NCI-H1694 (cell line): ENCODE measurements around the gene VTI1A.

Source experiments
- DNase-seq: peaks from one replicate; lab custom pipeline; 2025; lab: John Stamatoyannopoulos, UW

VTI1A gene

DNA sequence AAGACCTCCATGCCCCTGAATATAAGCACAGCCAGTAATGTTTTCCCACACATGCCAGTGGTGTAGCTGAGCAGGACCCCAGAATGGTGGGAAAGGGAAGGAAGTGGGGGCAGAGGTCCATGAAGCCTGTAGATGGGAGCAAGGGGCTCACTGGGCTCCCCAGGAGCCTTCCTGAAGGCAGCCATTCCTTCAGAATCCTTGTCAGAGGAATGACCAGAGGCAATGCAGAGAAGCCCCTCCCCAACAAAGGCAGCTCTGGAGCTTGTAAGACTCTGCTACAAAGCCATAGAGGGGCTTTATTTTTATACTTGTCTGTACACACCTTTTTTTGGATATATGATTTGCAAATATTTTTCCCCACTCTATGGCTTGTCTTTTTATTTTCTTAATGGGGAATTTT is 338.1 kb downstream of the VTI1A start:
- DNase-seq = no peak

DNA sequence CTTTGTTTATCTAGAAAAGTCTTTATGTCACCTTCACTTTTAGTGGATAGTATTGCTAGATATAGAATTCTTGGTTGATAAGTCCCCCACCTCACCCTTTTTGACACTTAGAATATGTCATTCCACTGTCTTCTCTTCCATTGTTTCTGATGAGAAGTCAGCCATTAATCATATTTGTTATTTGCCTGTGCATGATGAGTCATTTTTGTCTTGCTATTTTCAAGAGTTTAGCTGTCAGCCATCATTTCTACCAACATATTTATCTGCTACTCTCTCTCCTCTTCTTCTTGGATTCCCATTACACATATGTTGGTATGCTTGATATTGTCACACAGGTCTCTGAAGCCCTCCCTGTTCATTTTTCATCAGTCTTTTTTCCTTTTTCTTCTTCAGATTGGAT is 342.2 kb downstream of the VTI1A start:
- no peak for DNase-seq

DNA sequence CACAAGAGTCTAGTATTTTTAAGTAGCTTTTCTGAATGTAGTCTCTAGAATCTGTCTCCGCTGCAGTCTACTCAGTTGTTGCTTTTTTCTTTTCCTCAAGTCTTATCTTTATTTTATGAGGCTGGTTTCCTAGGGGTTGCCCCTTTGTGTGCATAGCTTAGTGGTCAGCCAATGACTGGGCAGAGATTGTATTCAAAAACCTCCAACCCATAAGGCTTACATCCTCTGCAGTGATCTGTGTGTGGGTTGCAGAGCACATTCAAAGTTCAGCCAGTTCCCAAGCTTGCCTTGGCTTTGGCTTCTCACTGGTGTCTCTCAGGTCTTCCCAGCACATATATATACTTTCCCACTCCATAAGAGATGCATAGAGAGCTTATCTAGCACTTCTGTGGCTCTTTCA is 343.0 kb downstream of the VTI1A start:
- no peak for DNase-seq

DNA sequence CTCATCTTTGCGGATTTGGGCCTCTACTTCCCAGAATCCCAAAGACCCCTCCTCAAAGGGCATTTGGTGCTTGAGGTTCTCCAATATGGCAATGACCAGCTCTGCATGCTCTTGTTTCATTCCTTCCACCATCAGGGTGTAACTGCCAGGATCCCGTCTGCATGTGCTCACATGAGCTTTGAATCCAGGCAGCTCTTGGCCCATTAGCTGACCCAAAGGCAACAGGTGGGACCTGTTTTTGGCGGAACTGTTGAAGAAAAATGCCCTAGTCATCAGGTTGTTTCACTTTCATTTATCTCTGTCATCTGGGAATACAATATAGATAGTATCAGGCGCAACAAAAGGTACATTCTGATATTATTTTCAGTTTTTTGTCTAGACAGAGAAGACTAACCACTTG is 343.9 kb downstream of the VTI1A start:
- no peak for DNase-seq

DNA sequence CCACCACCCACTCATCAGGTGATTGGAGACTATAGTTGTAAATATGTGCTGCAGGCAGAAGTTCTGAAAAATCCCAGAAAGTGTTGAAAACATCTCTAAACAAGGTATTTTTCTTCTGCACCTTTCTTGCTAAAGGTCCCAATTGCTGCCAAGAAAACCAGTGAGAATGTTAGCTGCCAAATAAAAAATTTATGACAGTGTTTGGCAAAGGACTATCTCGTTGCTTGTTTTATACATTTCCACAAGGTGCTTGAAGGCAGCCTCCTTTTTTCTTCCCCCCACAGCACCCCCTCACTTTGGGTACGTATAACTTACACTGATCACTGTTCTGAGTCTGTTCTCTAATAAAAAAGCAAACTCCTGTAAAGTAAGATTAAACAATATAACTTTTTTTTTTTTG is 344.4 kb downstream of the VTI1A start:
- DNase-seq = no peak

DNA sequence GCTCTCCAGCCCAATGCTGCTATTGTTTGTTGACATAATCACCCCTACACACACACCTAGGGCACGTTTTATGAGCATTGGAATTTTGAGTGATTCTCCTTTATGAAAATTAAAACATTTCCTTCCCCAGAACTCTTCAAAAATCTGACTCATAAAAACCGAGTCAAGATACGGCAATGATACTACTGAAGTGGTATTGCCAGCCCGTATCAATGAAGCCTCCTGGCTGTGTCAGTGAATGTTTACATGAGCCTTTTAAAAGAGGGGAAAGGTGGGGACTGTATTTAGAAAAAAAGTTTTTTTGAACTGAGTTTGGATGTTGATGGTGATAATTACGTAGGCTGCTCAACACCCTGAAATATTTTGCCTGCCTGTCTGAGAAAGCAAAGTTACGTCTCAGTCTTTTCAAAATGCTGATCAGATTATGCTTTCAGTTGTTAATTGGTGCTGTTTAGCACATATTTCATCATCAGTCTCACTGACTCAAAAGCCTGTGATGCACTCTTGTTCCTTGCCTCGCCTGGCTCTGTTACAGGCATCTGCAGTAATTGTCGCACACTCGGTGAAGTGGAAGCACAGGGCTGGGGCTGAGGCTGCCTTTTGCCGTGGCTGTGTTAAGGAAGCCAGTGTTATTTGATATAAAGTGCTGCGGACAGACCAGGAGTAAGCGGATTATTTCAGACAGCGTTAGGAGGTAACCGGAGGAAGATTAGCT is 345.6 kb downstream of the VTI1A start:
- DNase-seq = no peak

DNA sequence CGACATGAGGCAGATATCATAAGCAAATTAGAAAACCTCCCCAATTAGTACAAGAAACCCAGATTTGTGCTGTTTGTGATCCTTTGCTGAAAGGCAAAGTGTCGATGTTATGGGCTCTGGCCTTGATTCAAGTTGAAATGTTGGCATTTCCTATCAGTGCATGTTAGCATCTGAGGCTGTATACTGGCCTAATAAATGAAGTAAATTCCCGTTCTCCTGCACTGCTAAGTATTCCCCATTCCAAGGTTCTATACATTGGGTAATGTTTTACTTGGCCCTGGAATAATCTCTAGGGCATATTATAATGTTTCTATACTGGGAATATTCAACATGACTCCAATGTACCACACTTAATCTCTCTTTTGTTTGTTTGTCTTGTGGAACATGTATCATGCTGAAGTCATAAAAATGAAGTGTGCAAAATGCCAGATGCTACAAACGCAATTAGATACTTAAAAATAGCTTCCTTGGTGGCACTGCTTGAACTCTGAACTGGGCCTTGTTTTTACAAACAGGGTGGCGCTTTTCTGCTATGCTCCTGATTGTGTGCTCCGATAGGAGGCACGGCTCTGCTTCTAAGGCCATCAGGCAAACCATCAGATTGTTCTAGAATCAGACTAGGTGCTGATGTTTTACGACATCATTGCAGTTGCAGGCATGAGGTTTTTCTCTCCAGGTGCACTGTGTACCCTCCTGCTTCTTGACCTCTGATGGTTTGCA is 346.3 kb downstream of the VTI1A start:
- no peak for DNase-seq

DNA sequence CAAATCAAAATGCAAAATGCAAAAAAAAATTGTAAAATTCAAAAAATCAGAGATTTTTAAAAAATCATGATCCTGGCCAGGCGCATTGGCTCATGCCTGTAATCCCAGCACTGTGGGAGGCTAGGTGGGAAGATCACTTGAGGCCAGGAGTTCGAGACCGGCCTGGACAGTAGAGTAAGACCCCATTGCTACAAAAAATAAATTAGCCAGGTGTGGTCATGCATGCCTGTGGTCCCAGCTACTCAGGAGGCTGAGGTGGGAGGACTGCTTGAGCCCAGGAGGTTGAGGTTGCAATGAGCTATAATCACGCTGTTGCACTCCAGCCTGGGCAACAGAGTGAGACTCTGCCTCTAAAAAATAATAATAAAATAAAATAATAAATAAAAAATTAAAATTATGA is 347.2 kb downstream of the VTI1A start:
- DNase-seq = no peak

DNA sequence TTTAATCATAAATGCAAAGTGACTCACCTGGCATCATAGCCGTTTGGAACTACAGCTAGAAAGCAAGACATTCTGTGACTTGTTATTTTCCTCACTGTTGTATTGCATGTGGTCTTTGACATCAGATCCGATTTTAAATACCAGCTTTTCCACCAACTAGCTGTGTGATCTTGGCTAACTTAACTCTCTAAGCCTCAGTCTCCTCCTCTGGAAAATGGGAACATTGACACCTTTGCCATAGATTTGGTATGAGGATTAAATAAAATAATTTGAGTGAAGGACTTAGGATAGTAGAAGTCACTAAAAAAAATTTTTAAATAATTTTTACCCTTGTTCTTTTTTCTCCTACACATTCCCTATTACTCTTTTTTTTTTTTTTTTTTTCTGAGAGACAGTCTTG is 348.1 kb downstream of the VTI1A start:
- DNase-seq = no peak

DNA sequence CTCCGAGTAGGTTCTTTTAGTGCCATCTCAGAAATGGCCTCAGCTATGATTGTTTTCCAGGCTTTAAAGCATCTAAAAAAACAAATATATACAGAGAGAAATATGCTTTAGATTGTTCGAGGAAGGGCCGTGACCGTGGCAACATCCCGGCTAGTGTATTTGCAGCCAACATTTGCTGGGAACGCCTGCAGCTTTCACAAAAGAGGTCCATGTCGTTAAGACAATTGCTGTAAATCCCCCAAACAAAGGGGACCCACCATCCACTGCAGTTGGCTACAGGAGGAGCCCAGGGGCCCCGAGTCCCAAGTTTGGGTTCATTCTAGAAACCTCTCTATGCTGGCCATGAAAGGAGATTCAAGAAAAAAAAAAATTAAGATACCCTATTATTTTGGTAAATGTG is 350.2 kb downstream of the VTI1A start:
- no peak for DNase-seq

DNA sequence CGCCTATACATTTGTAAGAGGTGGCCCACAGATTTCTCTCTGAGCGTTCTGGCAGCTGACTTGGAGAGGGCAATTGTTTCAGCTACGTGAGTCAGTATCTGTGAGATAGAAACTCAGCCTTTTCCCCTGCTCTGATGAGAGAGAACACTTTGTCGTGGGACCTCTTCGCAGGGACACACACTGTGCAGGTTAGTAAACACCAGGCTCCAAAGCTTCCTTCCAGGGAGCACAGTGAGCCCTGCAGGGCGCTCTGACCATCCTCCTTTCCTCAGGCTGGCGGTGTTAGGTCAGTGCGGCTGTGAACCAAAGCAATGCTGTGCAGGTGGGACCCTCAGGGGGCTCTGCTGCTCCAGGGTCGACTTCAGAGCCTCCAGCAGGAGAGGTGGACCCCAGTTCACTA is 350.8 kb downstream of the VTI1A start:
- no peak for DNase-seq

DNA sequence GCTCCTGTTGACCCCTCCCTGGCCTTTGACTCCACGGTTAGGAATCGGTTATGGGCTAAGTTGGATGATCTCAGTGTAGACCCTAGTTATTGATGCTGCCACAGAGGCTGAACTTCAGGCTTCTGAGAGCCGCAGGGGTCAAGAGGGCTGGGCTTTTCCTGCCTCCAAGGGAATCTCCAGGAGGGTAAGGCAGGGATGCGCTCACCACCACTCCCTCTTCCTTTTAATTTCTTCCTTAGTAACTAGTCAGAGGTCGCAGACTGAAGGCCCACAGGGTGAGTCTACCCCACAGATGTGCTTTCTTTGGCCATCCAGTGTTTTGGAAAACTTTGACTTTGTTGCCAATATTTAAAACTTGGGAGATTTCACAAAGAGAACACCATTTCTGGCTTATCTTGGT is 352.0 kb downstream of the VTI1A start:
- no peak for DNase-seq

DNA sequence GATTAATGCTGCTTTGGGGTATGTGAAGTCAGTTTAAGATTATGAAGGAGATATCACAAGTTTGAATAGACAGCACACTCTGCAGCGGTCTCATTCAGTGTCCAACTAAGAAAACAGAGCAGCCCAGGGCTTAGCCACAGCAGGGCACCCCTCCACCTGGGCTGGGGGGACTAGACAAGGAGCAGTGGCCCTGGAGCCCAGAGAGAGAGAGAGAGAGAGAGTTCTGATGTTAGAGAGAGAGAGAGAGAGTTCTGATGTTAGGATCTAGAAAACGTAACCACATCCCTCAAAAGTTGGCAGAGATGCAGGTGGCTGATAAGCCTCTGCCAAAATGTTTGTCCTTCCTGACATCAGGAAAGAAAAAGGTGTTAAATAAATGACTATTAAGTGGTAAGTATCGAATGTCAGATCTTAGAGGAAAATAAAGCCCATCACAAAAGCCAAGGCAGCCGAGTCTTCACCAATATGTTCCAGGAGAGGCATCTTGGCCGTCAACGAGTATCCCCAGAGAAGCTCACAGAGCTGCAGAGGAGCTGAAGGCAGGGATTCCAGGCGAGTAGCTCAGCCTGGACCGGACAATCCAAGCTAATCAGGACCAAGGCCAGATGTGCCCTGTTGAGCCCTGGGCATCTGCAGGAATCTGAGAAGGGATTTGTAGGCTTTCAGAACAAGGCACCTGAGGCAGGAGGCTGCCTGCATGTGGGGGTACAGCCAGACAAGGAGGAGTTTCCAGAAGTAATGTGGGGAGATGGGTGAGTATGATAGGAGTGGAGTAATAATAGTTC is 352.9 kb downstream of the VTI1A start:
- no peak for DNase-seq

DNA sequence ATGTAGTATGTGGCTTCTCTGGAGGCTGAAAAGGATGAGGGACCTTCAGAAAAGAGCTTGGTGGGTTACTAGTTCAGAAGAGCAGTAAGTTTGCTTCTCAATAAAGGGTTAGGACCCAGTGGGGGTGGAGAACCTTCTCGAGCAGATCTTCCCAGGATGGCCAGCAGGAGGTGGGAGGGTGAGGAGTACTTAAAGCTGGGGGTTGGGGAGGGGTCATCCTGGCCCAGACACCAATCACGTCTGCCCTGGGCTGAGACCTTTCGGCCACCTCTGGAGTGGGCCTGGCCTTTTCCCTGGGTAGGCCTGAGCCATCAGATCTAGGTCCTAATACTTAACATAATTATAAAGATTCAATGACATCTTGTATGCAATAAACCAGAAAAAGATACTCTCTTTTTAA is 354.0 kb downstream of the VTI1A start:
- no peak for DNase-seq

DNA sequence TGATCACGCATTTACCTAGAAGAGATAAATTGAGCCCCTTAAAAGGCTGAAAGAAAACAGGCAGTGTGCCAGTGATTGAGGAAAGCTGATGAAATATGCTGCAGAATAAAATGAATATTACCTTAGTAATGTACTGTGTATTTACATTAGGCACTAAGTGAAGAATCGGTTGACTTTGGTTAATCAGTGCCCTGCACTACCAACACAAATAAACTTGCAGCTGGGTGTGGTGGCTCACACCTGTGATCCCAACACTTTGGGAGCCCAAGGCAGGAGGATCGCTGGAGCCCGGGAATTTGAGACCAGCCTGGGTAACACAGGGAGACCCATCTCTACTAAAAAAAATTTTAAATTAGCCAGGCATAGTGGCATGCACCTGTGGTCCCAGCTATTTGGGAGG is 354.7 kb downstream of the VTI1A start:
- no peak for DNase-seq

DNA sequence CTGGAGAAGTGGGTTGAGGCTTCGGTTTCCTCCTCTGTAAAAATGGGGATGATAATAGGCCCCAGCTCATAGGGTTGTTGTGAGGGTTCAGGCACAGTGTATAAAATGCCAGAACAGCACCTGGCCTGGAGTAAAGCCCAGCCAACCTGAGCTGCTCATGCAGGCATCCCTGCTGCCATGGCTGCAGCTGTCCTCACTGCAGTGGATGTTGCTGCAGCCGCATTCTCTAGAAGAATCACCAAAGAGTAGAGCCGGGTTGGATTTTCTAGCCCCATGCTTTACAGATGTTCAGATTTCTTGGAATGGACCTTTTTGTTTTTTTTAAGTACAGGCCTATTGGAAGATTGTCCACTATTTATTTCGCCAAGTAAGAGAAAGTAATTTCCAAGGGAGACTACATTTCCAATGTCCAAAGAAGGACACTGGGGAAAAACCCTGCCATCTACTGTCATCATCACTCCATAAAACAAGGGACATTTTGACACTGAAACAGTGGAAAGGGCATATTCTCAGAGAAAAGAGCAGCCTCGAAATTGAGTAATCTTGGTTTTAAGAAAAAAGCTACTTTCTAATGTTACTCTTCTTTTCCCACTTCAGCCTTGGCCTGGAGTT is 355.5 kb downstream of the VTI1A start:
- no peak for DNase-seq

DNA sequence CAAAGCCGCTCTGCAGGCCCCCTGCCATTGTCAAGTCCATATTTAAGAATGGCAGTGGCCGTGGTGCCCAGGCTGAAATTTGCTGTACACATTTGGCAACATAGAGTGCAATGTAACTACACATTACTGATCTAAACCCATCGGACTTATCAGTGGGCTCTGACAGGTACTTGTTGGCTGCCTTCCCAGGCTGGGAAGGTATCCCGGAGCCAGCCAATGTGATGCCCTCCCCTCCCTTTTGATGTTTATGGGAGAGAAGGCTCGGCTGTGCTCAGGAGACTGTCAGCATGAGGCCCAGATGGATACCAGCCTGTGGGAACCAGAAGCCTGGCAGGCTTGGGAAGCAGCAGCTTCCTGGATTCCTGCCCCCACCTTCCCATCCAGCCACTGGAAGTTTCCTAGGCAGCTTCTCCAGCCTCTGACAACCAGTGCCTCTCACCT is 357.0 kb downstream of the VTI1A start:
- DNase-seq = peak; percentile 9

DNA sequence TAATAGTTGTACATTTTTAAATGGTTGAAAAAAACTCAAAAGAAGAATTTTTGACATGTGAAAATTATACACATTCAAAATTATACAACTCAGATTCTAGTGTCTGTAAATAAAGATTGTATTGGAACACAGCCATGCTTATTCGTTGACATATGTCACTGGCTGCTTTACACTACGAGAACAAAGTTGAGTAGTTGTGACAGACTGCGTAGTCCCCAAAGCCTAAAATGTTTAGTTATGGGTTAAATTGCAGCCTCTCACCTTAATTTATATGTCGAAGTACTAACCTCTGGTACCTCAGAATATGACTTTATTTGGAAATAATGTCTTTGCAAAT is 358.2 kb downstream of the VTI1A start:
- DNase-seq = no peak

DNA sequence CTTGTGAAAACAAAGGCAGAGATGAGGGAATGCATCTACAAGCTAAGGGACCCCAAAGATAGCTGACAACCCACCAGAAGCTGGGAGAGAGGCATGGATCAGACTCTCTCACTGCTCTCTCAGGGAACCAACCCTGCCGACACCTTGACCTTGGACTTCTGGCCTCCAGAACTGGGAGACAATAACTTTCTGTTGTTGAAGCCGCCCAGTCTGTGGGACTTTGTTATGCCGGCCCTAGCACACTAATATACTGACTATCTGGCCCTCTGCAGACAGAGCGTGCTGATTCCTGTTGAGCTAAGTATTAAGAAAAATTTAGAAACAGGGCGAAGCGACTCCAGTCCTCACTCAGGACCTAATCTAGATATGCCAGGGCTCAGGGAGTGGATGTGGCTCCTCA is 358.7 kb downstream of the VTI1A start:
- DNase-seq = no peak

DNA sequence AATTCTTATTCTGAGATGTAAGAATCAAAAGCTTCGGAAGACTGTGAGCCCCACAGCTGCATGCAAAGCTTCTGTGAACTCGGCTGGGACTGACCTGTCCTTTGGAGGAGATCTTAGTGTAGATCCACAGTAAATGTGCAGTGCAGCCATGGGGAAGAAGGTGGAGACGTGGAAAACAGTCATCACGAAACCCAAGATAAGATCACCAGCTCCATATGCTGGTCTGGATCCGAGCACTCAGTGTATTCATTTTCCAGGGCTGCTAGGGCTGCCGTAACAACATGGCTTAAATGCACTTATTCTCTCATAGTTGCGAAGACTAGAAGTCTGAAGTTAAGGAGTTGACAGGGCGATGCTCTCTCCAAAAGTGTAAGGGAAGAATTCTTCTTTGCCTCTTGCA is 360.0 kb downstream of the VTI1A start:
- no peak for DNase-seq

DNA sequence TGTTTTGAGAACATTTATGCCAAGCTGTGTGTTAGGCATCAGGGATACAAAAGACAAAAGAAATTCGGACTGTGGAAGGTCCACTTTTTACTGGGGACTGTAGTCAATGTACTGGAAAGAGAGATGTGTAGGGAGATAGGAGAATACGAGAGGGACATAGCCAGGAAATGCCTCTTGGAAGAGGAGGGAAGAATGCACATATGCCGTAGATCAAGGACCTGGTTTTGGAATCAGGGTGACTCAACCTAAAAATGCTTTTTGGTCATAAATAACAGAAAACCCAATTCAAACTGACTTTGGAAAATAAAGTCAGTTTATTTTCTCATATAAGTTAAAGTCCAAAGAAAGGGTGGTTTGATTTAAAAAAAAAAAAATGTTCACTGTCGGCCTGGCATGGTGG is 362.7 kb downstream of the VTI1A start:
- DNase-seq = no peak

DNA sequence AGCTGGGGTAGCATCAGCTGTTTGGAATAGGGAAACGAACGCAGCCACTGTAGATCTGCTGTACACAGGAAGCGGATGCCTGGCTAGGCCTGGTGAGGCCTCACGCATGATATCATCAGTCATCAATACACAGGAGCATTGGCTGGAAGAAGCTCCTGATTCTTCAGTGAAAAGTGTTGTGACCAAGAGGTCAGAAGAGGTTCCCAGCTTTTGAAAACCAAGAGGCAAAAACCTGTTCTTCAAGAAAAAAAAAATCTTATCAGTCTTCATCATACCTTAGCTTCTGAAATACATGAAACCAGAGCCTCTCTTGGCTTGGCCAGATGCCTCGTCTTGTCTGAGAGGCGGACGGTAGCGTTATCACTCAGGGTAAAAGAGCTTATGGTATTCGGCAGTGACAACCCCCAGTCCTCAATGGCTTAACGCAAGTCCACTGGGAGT is 363.7 kb downstream of the VTI1A start:
- DNase-seq = no peak
